Measurements from ENCODE around the gene VPS52. TPM values are rescaled to one million over a fixed set of nuclear protein-coding genes. Genes with fewer than 3 reads are reported as not detected.
"Not testable (repeated sequence)": the region's sequence is repeated elsewhere in the genome, so short reads cannot be mapped to it uniquely, and the experiment has no call there.

The VPS52 gene
- total RNA-seq, 4 donors from 2014 or later: 18.1 to 45.5 (median 31.5) TPM

DNA sequence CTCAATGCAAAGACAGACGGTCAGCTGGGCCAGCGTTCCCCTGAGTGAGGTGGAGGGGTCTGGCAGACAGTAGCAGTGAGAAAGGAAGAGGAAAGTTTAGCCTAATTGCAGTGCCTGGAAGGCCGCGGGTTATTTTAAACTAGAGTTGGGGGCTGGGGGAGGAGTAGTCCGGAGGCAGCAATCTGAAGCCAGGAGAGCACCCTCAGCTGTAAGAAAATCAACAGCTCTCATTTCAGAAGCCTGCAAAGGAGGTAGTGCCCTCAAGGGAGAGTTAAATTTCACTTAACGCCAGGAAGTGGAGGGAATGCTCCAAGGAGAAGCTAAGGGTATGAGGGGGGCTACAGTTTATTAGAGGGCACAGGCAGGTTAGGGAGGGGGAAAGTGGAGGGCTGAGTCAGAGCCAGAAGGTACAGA lies 36.4 kb downstream of the VPS52 start:
- H3K27ac ChIP-seq: no peak overlapping the region
- no peaks in the 10 kb centered on the region for H3K36me3 ChIP-seq
- H3K4me3 ChIP-seq: no peak overlapping the region
- no peaks in the 10 kb centered on the region for H3K4me1 ChIP-seq
- no peak for TF ChIP-seq POLR2AphosphoS5 (IDR thresholded peaks at IDR 0.05)
- TF ChIP-seq POLR2A (IDR thresholded peaks at IDR 0.05): no peak
- TF ChIP-seq, protein P1, sequence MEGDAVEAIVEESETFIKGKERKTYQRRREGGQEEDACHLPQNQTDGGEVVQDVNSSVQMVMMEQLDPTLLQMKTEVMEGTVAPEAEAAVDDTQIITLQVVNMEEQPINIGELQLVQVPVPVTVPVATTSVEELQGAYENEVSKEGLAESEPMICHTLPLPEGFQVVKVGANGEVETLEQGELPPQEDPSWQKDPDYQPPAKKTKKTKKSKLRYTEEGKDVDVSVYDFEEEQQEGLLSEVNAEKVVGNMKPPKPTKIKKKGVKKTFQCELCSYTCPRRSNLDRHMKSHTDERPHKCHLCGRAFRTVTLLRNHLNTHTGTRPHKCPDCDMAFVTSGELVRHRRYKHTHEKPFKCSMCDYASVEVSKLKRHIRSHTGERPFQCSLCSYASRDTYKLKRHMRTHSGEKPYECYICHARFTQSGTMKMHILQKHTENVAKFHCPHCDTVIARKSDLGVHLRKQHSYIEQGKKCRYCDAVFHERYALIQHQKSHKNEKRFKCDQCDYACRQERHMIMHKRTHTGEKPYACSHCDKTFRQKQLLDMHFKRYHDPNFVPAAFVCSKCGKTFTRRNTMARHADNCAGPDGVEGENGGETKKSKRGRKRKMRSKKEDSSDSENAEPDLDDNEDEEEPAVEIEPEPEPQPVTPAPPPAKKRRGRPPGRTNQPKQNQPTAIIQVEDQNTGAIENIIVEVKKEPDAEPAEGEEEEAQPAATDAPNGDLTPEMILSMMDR (IDR thresholded peaks at IDR 0.05): no peak
- no peak for TF ChIP-seq EP300 (IDR thresholded peaks at IDR 0.05)
- H3K9me3 ChIP-seq: no peaks in the 10 kb centered on the region
- no peak for ATAC-seq
- WGBS, 2 donors (ENCODE audit: low coverage in 1 of 2): 0 to 13% methylated on average over 1 to 6 of the region's 6 CpGs
- H3K27me3 ChIP-seq: peaks cover 75% of the 10 kb centered on the region

GRCh38 chr6:33226503-33227120 lies 45.1 kb downstream of the VPS52 start:
- not testable (repeated sequence) for H3K9me3 ChIP-seq, H3K27ac ChIP-seq, ATAC-seq, H3K36me3 ChIP-seq, H3K4me3 ChIP-seq, H3K4me1 ChIP-seq
- 26 to 35% methylated on average over 9 to 10 of the region's 14 CpGs for WGBS, 2 donors (ENCODE audit: low coverage in 1 of 2)
- H3K27me3 ChIP-seq: peaks cover 74% of the 10 kb centered on the region

GRCh38 chr6:33217681-33218080 lies 54.0 kb downstream of the VPS52 start:
- no peak for TF ChIP-seq EP300 (IDR thresholded peaks at IDR 0.05)
- TF ChIP-seq, protein P1 (IDR thresholded peaks at IDR 0.05): no peak
- no peak for TF ChIP-seq POLR2A (IDR thresholded peaks at IDR 0.05)
- no peak for TF ChIP-seq POLR2AphosphoS5 (IDR thresholded peaks at IDR 0.05)
- peaks cover 33% of the 10 kb centered on the region for H3K27me3 ChIP-seq
- no peaks in the 10 kb centered on the region for H3K36me3 ChIP-seq
- H3K4me3 ChIP-seq: no peak overlapping the region
- no peak for ATAC-seq
- WGBS, 2 donors (ENCODE audit: low coverage in 1 of 2): 44 to 56% methylated on average over 1 to 3 of the region's 3 CpGs
- H3K9me3 ChIP-seq: no peaks in the 10 kb centered on the region
- H3K4me1 ChIP-seq: peaks cover 0 to 16% (median 4%) of the 10 kb centered on the region in 3 donors
- H3K27ac ChIP-seq: no peak overlapping the region

GRCh38 chr6:33217246-33217645 lies 54.4 kb downstream of the VPS52 start:
- Histone ChIP-seq H3K27me3 (peaks cover 29% of the 10 kb centered on the region), H3K9me3 (no peaks in the 10 kb centered on the region), H3K36me3 (no peaks in the 10 kb centered on the region), H3K4me3 (no peak overlapping the region), H3K27ac (no peak overlapping the region), H3K4me1 (peaks cover 0 to 20% (median 7%) of the 10 kb centered on the region in 3 donors)
- no peak for TF ChIP-seq EP300 (IDR thresholded peaks at IDR 0.05)
- TF ChIP-seq, protein P1 (IDR thresholded peaks at IDR 0.05): no peak
- TF ChIP-seq POLR2AphosphoS5 (IDR thresholded peaks at IDR 0.05): no peak
- no peak for TF ChIP-seq POLR2A (IDR thresholded peaks at IDR 0.05)
- WGBS, 2 donors (ENCODE audit: low coverage in 1 of 2): 84% methylated on average over 5 to 6 of the region's 6 CpGs
- ATAC-seq: no peak

DNA sequence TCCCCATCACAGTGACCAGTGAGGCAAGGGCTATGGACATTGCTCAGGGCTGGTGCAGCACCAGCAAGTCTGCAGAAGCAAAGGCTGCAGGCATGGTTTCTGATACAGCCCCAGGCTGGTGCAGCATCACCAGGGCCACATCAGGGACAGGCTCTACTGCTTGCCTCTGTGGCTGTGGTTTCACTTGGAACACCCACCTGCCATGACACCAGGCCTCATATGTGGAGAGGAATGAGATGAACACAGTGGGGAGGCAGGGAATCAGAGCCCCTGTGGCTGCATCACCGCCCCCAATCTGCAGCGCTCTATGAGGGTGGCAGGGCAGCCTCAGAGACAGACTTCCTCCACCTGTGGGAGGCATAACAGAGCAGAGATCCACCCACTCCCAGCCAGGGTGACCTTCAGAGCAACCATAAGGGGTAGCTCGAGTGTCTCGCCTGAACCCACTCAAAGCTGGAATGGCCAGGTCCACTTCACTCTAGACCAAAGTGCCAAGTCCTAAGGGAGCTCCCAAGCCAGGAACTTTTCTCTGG lies 55.5 kb downstream of the VPS52 start:
- Histone ChIP-seq H3K27me3 (peaks cover 20% of the 10 kb centered on the region), H3K4me1 (peaks cover 0 to 23% (median 7%) of the 10 kb centered on the region in 3 donors), H3K4me3 (no peak overlapping the region), H3K27ac (no peak overlapping the region), H3K9me3 (no peaks in the 10 kb centered on the region), H3K36me3 (peaks cover 0 to 10% of the 10 kb centered on the region in 2 donors)
- WGBS, 2 donors (ENCODE audit: low coverage in 1 of 2): no CpG with 5 or more reads among the region's 4 CpGs
- ATAC-seq: no peak
- TF ChIP-seq POLR2A (IDR thresholded peaks at IDR 0.05): no peak
- TF ChIP-seq POLR2AphosphoS5 (IDR thresholded peaks at IDR 0.05): no peak
- TF ChIP-seq, protein P1 (IDR thresholded peaks at IDR 0.05): no peak
- no peak for TF ChIP-seq EP300 (IDR thresholded peaks at IDR 0.05)
